Measurements from ENCODE around the gene CYP27A1.

GRCh38 chr2:218812861-218813260, 30.9 kb downstream of the CYP27A1 start:
- TF ChIP-seq POLR2A (IDR thresholded peaks at IDR 0.05; ENCODE audit: low read length) (no peak), GATA1 (IDR thresholded peaks at IDR 0.05; ENCODE audit: low read depth, low read length) (no peak)

Data from erythroblast (primary cell).